HepG2 (cell line): ENCODE measurements around the gene SRC.
A peak's percentile ranks its signal among the peaks of the same experiment; 100 is the strongest.

Source experiments
- ZFY ChIP-seq: sonication (generic); formaldehyde crosslinking; IDR thresholded peaks from 2 replicates; pipeline ENCODE4 v1.4.0; 2020; ENCODE audit warnings: missing genetic modification reagents
- ZHX2 ChIP-seq, 2 experiments: sonication (generic) in 1 of 2; formaldehyde crosslinking in 1 of 2; IDR thresholded peaks; 2 replicates each; pipeline versions ENCODE4 v1.6.1 to v1.9.0; 2014 to 2022; ENCODE audit warnings: antibody characterized with exemption in 1 of 2, borderline replicate concordance in 1 of 2, inconsistent platforms in 1 of 2, low read depth in 1 of 2, missing genetic modification reagents in 1 of 2

DNA sequence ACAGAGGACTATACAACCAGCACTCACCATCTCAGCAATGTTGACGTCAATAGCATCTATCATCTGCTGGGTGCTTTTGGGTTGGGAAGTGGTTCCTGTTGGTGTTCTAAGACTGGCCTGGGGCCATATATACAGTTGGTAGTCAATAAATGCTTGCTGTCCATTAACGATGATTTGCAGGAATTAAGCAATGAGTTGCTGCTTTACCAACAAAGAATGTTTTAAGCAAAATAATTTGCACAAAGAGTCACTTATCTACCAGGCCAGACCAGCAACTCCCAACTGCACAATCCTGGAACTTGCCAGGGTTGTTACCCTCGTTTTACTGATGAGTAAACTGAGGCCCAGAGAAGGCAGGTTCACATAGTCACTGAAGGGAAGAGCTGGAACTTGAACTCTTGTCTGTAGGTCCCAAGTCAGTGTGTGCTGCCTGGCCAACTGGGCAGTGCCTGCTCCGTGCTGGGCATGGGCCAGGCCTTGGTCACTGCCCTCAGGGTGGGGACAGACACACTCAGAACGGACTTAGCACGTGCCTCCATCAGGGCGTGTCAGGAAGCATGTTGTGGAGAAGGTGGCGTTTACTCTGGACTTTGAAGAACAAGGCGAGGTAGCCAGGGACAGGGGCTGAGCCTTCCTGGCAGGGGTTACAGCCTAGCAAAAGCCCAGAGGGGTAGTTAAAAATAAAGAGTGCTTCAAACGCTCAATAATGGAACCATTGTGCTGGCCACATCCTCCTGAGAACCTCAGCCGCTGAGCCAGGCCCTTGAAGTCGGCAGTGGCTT, 2.5 kb upstream of the SRC start:
- no peak for TF ChIP-seq ZHX2 (IDR thresholded peaks at IDR 0.05; ENCODE audit: low read depth)
- no peak for TF ChIP-seq ZHX2 (CRISPR knock-in tag; IDR thresholded peaks at IDR 0.05; ENCODE audit: borderline replicate concordance)
- TF ChIP-seq ZFY (CRISPR knock-in tag): peak; percentile 49; the same call in 1 of the 2 replicates
